Caco-2 (cell line): ENCODE data around the gene TRAK1. TPM values are rescaled to one million over a fixed set of nuclear protein-coding genes. Genes with fewer than 3 reads are reported as not detected.

ENCODE experiments used
- BruUV-seq: library from RNA; stranded (reverse); fragments of 400-500 nt; replicated peaks from 2 replicates; lab custom pipeline; 2021; lab: Mats Ljungman, UMichigan
- CTCF ChIA-PET: fragments of 300-600 bp; sonication (Branson Sonifier 250); formaldehyde crosslinking; loops from one replicate; lab custom pipeline; 2022; ENCODE audit warnings: antibody characterized with exemption; lab: Charles Lee
- POLR2A ChIA-PET: fragments of 300-600 bp; sonication (Branson Sonifier 250); formaldehyde crosslinking; loops from one replicate; lab custom pipeline; 2022; ENCODE audit warnings: antibody characterized with exemption; lab: Charles Lee
- DNase-seq, 2 experiments: peaks; one replicate each; pipeline versions ENCODE4 v3.0.0 to v3.0.0-alpha.2; 2020 to 2022
- H3K27me3 ChIP-seq: replicated peaks from 2 replicates; pipeline ENCODE4 v1.6.0; 2011; ENCODE audit warnings: low read length; ENCODE audit not compliant: control insufficient read depth, insufficient read depth
- H3K36me3 ChIP-seq: 2 replicates; pipeline ENCODE4 v1.5.1; 2011; ENCODE audit warnings: low read length; ENCODE audit not compliant: control insufficient read depth, insufficient read depth
- H3K4me1 ChIP-seq: fragments of 250-450 bp; sonication (Bioruptor Pico); 2 replicates; pipeline ENCODE4 v1.5.1; 2020; ENCODE audit warnings: mild to moderate bottlenecking
- H3K4me3 ChIP-seq: 2 replicates; pipeline ENCODE4 v1.5.1; 2011; ENCODE audit warnings: low read depth, mild to moderate bottlenecking, control low read depth, low read length
- H3K9me3 ChIP-seq: fragments of 250-450 bp; sonication (Bioruptor Pico); 2 replicates; pipeline ENCODE4 v1.5.1; 2020; ENCODE audit warnings: mild to moderate bottlenecking, moderate library complexity
- H3K27ac Mint-ChIP-seq: one replicate; pipeline ENCODE4 v1.8.0; 2022; ENCODE audit warnings: mixed read lengths; ENCODE audit not compliant: unreplicated experiment
- H3K27me3 Mint-ChIP-seq: one replicate; pipeline ENCODE4 v1.8.0; 2022; ENCODE audit warnings: mixed read lengths; ENCODE audit not compliant: insufficient read depth, unreplicated experiment
- H3K36me3 Mint-ChIP-seq: one replicate; pipeline ENCODE4 v1.8.0; 2022; ENCODE audit warnings: mild to moderate bottlenecking, mixed read lengths; ENCODE audit not compliant: insufficient read depth, unreplicated experiment
- H3K4me1 Mint-ChIP-seq: one replicate; pipeline ENCODE4 v1.8.0; 2022; ENCODE audit warnings: low read depth, mixed read lengths; ENCODE audit not compliant: unreplicated experiment
- H3K4me3 Mint-ChIP-seq: one replicate; pipeline ENCODE4 v1.8.0; 2022; ENCODE audit warnings: mild to moderate bottlenecking, moderate library complexity, mixed read lengths; ENCODE audit not compliant: unreplicated experiment
- H3K9me3 Mint-ChIP-seq: one replicate; pipeline ENCODE4 v1.8.0; 2022; ENCODE audit warnings: mixed read lengths; ENCODE audit not compliant: unreplicated experiment
- CTCF ChIP-seq, 2 experiments: fragments of 200-600 bp in 1 of 2; IDR thresholded peaks; 1 replicate in 1 of 2; 2 replicates in 1 of 2; pipeline versions ENCODE4 v1.5.1 to v1.8.0; 2011 to 2022; ENCODE audit warnings: antibody characterized with exemption in 1 of 2, control low read depth in 1 of 2, inconsistent platforms in 1 of 2, low read depth in 1 of 2, low read length in 1 of 2, mild to moderate bottlenecking in 1 of 2, moderate library complexity in 1 of 2; ENCODE audit not compliant: insufficient read depth in 1 of 2, severe bottlenecking in 1 of 2, unreplicated experiment in 1 of 2
- intact Hi-C: fragments of 100-400 bp; cut with micrococcal nuclease; formaldehyde crosslinking; loops from one replicate; pipeline ENCODE4 v1.10.0; 2022; ENCODE audit not compliant: unreplicated experiment
- total RNA-seq: library from RNA; stranded (reverse); gene quantifications from 2 replicates; pipeline ENCODE4 v1.2.3, GENCODE V29; 2022

TRAK1 gene
- total RNA-seq, 1 experiment from 2014 or later: 33.3 TPM

GRCh38 chr3:42256135-42256819 is 165.1 kb downstream of the TRAK1 start:
- intact Hi-C loops: no loop called here
- Mint-ChIP-seq H3K4me1 (no peaks in the 10 kb centered on the region), H3K27ac (no peak overlapping the region), H3K4me3 (no peak overlapping the region), H3K27me3 (peaks cover 7% of the 10 kb centered on the region), H3K36me3 (no peaks in the 10 kb centered on the region), H3K9me3 (no peaks in the 10 kb centered on the region)
- Histone ChIP-seq H3K4me1 (no peaks in the 10 kb centered on the region), H3K9me3 (no peaks in the 10 kb centered on the region), H3K4me3 (no peak overlapping the region), H3K27me3 (no peaks in the 10 kb centered on the region), H3K36me3 (no peaks in the 10 kb centered on the region)
- POLR2A ChIA-PET: no interaction called here
- no peak for DNase-seq
- CTCF ChIA-PET: no interaction called here
- no TSS peak for BruUV-seq
- no peak for TF ChIP-seq CTCF (IDR thresholded peaks at IDR 0.05; ENCODE audit: insufficient read depth in 1 of 2, low read depth in 1 of 2, low read length in 1 of 2, severe bottlenecking in 1 of 2, unreplicated experiment in 1 of 2)

GRCh38 chr3:42257007-42257406 is 165.8 kb downstream of the TRAK1 start:
- intact Hi-C loops: no loop called here
- POLR2A ChIA-PET: no interaction called here

GRCh38 chr3:42262525-42262924 is 171.4 kb downstream of the TRAK1 start:
- intact Hi-C loops: loop anchor here (5.0 kb wide), 1 partner anchor 190 kb away; no protein-coding TSS in a partner anchor
- no peaks in the 10 kb centered on the region for H3K36me3 Mint-ChIP-seq
- ChIA-PET CTCF (interaction anchor here (0.6 to 0.7 kb wide), 4 partner anchors 13 to 494 kb away, joined by 3 to 4 read pairs (median 4); no protein-coding TSS in a partner anchor), POLR2A (no interaction called here)
- no peaks in the 10 kb centered on the region for H3K4me1 Mint-ChIP-seq
- no peaks in the 10 kb centered on the region for H3K27me3 ChIP-seq
- no peak overlapping the region for H3K27ac Mint-ChIP-seq
- no peak for TF ChIP-seq CTCF (IDR thresholded peaks at IDR 0.05; ENCODE audit: insufficient read depth in 1 of 2, low read depth in 1 of 2, low read length in 1 of 2, severe bottlenecking in 1 of 2, unreplicated experiment in 1 of 2)
- no peak overlapping the region for H3K4me3 Mint-ChIP-seq
- no peak overlapping the region for H3K4me3 ChIP-seq
- H3K27me3 Mint-ChIP-seq: peaks cover 16% of the 10 kb centered on the region
- no peaks in the 10 kb centered on the region for H3K9me3 Mint-ChIP-seq
- no TSS peak for BruUV-seq
- DNase-seq: no peak
- H3K9me3 ChIP-seq: no peaks in the 10 kb centered on the region
- no peaks in the 10 kb centered on the region for H3K36me3 ChIP-seq
- H3K4me1 ChIP-seq: no peaks in the 10 kb centered on the region

More at GRCh38 chr3:42257007-42257406, 165.8 kb downstream of the TRAK1 start:
- no peak for TF ChIP-seq CTCF (IDR thresholded peaks at IDR 0.05; ENCODE audit: insufficient read depth in 1 of 2, low read depth in 1 of 2, low read length in 1 of 2, severe bottlenecking in 1 of 2, unreplicated experiment in 1 of 2)
- Histone ChIP-seq H3K9me3 (no peaks in the 10 kb centered on the region), H3K36me3 (no peaks in the 10 kb centered on the region), H3K4me3 (no peak overlapping the region), H3K27me3 (no peaks in the 10 kb centered on the region), H3K4me1 (no peaks in the 10 kb centered on the region)
- Mint-ChIP-seq H3K4me3 (no peak overlapping the region), H3K27ac (no peak overlapping the region), H3K4me1 (no peaks in the 10 kb centered on the region), H3K36me3 (no peaks in the 10 kb centered on the region), H3K27me3 (peaks cover 7% of the 10 kb centered on the region), H3K9me3 (no peaks in the 10 kb centered on the region)
- BruUV-seq: no TSS peak
- CTCF ChIA-PET: no interaction called here
- DNase-seq: no peak
